ENCODE data around the gene DAP3.
"Not testable (repeated sequence)": the region's sequence is repeated elsewhere in the genome, so short reads cannot be mapped to it uniquely, and the experiment has no call there.

The DAP3 gene

GRCh38 chr1:155744711-155745283, 55.9 kb downstream of the DAP3 start:
- Histone ChIP-seq H3K36me3 (ENCODE audit: control insufficient read depth in 2 of 2, insufficient read depth in 1 of 2, low read length in 2 of 2) (peaks cover 0 to 18% of the 10 kb centered on the region in 2 experiments; a peak in 2 of 3 replicates), H3K4me3 (ENCODE audit: low read depth, low read length) (peak overlapping the region; percentile 52), H3K4me1 (ENCODE audit: control insufficient read depth, insufficient read depth, low read length) (no peaks in the 10 kb centered on the region), H3K9me3 (ENCODE audit: control insufficient read depth, insufficient read depth, low read depth, low read length) (no peaks in the 10 kb centered on the region), H3K27ac (ENCODE audit: extremely low read depth, low read depth, low read length) (peak overlapping the region; percentile 32)
- TF ChIP-seq ZNF2 (tag by site-specific recombination; IDR thresholded peaks at IDR 0.05) (no peak), ZNF654 (tag by site-specific recombination; IDR thresholded peaks at IDR 0.05; ENCODE audit: low read depth) (no peak), ZNF560 (tag by site-specific recombination; IDR thresholded peaks at IDR 0.05; ENCODE audit: borderline replicate concordance) (no peak), ZNF664 (tag by site-specific recombination; IDR thresholded peaks at IDR 0.05) (no peak), ZBTB6 (tag by site-specific recombination; IDR thresholded peaks at IDR 0.05) (no peak), ZNF335 (tag by site-specific recombination; conservative IDR thresholded peaks at IDR 0.05) (no peak), ZXDB (tag by site-specific recombination; IDR thresholded peaks at IDR 0.05) (no peak), KLF1 (tag by site-specific recombination; IDR thresholded peaks at IDR 0.05) (no peak), ZNF121 (tag by site-specific recombination; IDR thresholded peaks at IDR 0.05) (peak; percentile 70)
- CTCF ChIA-PET: interaction anchor here (1.3 kb wide), 1 partner anchor 322 kb away, joined by 6 read pairs; no protein-coding TSS in a partner anchor
- POLR2A ChIA-PET: interaction anchor here (0.9 to 1.2 kb wide), 2 partner anchors 19 to 112 kb away, joined by 3 to 4 read pairs; partner anchors contain the start of gene GON4L

GRCh38 chr1:155745284-155746228, 56.7 kb downstream of the DAP3 start:
- H3K36me3 ChIP-seq (ENCODE audit: control insufficient read depth in 2 of 2, insufficient read depth in 1 of 2, low read length in 2 of 2): peaks cover 0 to 21% of the 10 kb centered on the region in 2 experiments; a peak in 2 of 3 replicates
- H3K4me3 ChIP-seq (ENCODE audit: low read depth, low read length): peak overlapping the region; percentile 52
- ChIA-PET POLR2A (interaction anchor here (0.6 to 1.2 kb wide), 3 partner anchors 20 to 183 kb away, joined by 3 to 4 read pairs (median 4); partner anchors contain the start of gene GON4L), CTCF (interaction anchor here (0.6 to 1.3 kb wide), 2 partner anchors 321 to 856 kb away, joined by 3 to 6 read pairs; no protein-coding TSS in a partner anchor)
- not testable (repeated sequence) for H3K4me1 ChIP-seq (ENCODE audit: control insufficient read depth, insufficient read depth, low read length); H3K9me3 ChIP-seq (ENCODE audit: control insufficient read depth, insufficient read depth, low read depth, low read length)
- H3K27ac ChIP-seq (ENCODE audit: extremely low read depth, low read depth, low read length): peak overlapping the region; percentile 32
- TF ChIP-seq SP3 (tag by site-specific recombination; IDR thresholded peaks at IDR 0.05): 0 out of 2 replicates have a peak, but pooled peaks have one; percentile 43
- 0 out of 2 replicates have a peak, but pooled peaks have one; percentile 11 for TF ChIP-seq ZNF18 (tag by site-specific recombination; IDR thresholded peaks at IDR 0.05)
- TF ChIP-seq ZNF692 (tag by site-specific recombination; IDR thresholded peaks at IDR 0.05): peak; percentile 53; the same call in 1 of the 2 replicates
- peak; percentile 15; the same call in 1 of the 2 replicates for TF ChIP-seq ZNF184 (tag by site-specific recombination; IDR thresholded peaks at IDR 0.05)
- 0 out of 2 replicates have a peak, but pooled peaks have one; percentile 30 for TF ChIP-seq SP7 (tag by site-specific recombination; IDR thresholded peaks at IDR 0.05)
- TF ChIP-seq PATZ1 (tag by site-specific recombination; IDR thresholded peaks at IDR 0.05): peak; percentile 64
- peak; percentile 15; the same call in 1 of the 2 replicates for TF ChIP-seq ZFHX2 (tag by site-specific recombination; conservative IDR thresholded peaks at IDR 0.05)
- TF ChIP-seq KLF9 (tag by site-specific recombination; IDR thresholded peaks at IDR 0.05; ENCODE audit: low read depth): peak; percentile 42; the same call in 1 of the 2 replicates
- TF ChIP-seq KLF10 (tag by site-specific recombination; IDR thresholded peaks at IDR 0.05): peak; percentile 89
- TF ChIP-seq ZNF501 (tag by site-specific recombination; IDR thresholded peaks at IDR 0.05): 0 out of 2 replicates have a peak, but pooled peaks have one; percentile 52
- peak; percentile 96 for TF ChIP-seq ZNF341 (tag by site-specific recombination; IDR thresholded peaks at IDR 0.05; ENCODE audit: low read depth)
- 0 out of 2 replicates have a peak, but pooled peaks have one; percentile 12 for TF ChIP-seq GLIS1 (tag by site-specific recombination; IDR thresholded peaks at IDR 0.05)
- TF ChIP-seq ZNF394 (tag by site-specific recombination; IDR thresholded peaks at IDR 0.05; ENCODE audit: borderline replicate concordance): peak; percentile 69; the same call in 1 of the 2 replicates
- peak; percentile 54 for TF ChIP-seq ZNF660 (tag by site-specific recombination; IDR thresholded peaks at IDR 0.05)
- TF ChIP-seq KLF17 (tag by site-specific recombination; IDR thresholded peaks at IDR 0.05): 0 out of 2 replicates have a peak, but pooled peaks have one; percentile 32
